GM23338 (cell line): ENCODE results near the gene ANKS1B. TPM values are rescaled to one million over a fixed set of nuclear protein-coding genes. Genes with fewer than 3 reads are reported as not detected.

Experiments
- ATAC-seq: fragments of 200-7000 bp; cut with Tn5 transposase; 3 replicates; pipeline ENCODE4 v1.9.1; 2020
- DNase-seq: peaks from one replicate; pipeline ENCODE4 v3.0.0-alpha.2; 2015; ENCODE audit warnings: low spot score
- H2AFZ ChIP-seq: fragments of 200-600 bp; sonication (generic); 2 replicates; pipeline ENCODE4 v1.8.0; 2016; ENCODE audit warnings: antibody characterized with exemption, mild to moderate bottlenecking, moderate library complexity
- H3F3A ChIP-seq: fragments of 200-600 bp; sonication (generic); replicated peaks from 2 replicates; pipeline ENCODE4 v1.8.0; 2017; ENCODE audit warnings: antibody characterized with exemption, mixed run types, low read depth
- H3K27ac ChIP-seq: fragments of 200-600 bp; sonication (generic); 2 replicates; pipeline ENCODE4 v1.6.1; 2016; ENCODE audit warnings: low read depth
- H3K27me3 ChIP-seq: fragments of 200-600 bp; sonication (generic); 2 replicates; pipeline ENCODE4 v1.8.0; 2016; ENCODE audit warnings: mild to moderate bottlenecking, mixed run types, moderate library complexity; ENCODE audit not compliant: insufficient read depth
- H3K36me3 ChIP-seq: fragments of 200-600 bp; sonication (generic); 2 replicates; pipeline ENCODE4 v1.8.0; 2016; ENCODE audit warnings: mild to moderate bottlenecking; ENCODE audit not compliant: insufficient read depth
- H3K4me1 ChIP-seq: fragments of 200-600 bp; sonication (generic); 2 replicates; pipeline ENCODE4 v1.8.0; 2016; ENCODE audit warnings: mild to moderate bottlenecking, moderate library complexity; ENCODE audit not compliant: insufficient read depth
- H3K4me2 ChIP-seq: fragments of 200-600 bp; sonication (generic); 2 replicates; pipeline ENCODE4 v1.7.1; 2017; ENCODE audit warnings: mixed run types
- H3K4me3 ChIP-seq: fragments of 200-600 bp; sonication (generic); 2 replicates; pipeline ENCODE4 v1.6.1; 2016; ENCODE audit warnings: mixed run types
- H3K79me2 ChIP-seq: fragments of 200-600 bp; sonication (generic); replicated peaks from 2 replicates; pipeline ENCODE4 v1.8.0; 2017; ENCODE audit warnings: mild to moderate bottlenecking; ENCODE audit not compliant: insufficient read depth
- H3K9me2 ChIP-seq: fragments of 200-600 bp; sonication (generic); 2 replicates; pipeline ENCODE4 v1.8.0; 2017; ENCODE audit not compliant: insufficient read depth
- H4K20me1 ChIP-seq: fragments of 200-600 bp; sonication (generic); replicated peaks from 2 replicates; pipeline ENCODE4 v1.8.0; 2017; ENCODE audit warnings: mild to moderate bottlenecking; ENCODE audit not compliant: insufficient read depth
- H3K27ac Mint-ChIP-seq: 2 replicates; pipeline ENCODE4 v1.8.0; 2020; ENCODE audit warnings: inconsistent platforms, mild to moderate bottlenecking, moderate library complexity, mixed read lengths
- H3K27me3 Mint-ChIP-seq: 3 replicates; pipeline ENCODE4 v1.8.0; 2022; ENCODE audit warnings: low read depth, mild to moderate bottlenecking, moderate library complexity, mixed read lengths, inconsistent platforms; ENCODE audit not compliant: insufficient read depth, poor library complexity
- H3K36me3 Mint-ChIP-seq: 3 replicates; pipeline ENCODE4 v1.8.0; 2021; ENCODE audit warnings: low read depth, mild to moderate bottlenecking, inconsistent platforms, moderate library complexity, mixed read lengths
- H3K4me1 Mint-ChIP-seq: 3 replicates; pipeline ENCODE4 v1.8.0; 2020; ENCODE audit warnings: mild to moderate bottlenecking, inconsistent platforms, mixed read lengths
- H3K4me3 Mint-ChIP-seq: 3 replicates; pipeline ENCODE4 v1.8.0; 2021; ENCODE audit warnings: moderate library complexity, mild to moderate bottlenecking, inconsistent platforms, mixed read lengths
- H3K9me3 Mint-ChIP-seq: 3 replicates; pipeline ENCODE4 v1.8.0; 2020; ENCODE audit warnings: moderate library complexity, mild to moderate bottlenecking, inconsistent platforms, mixed read lengths
- EZH2 ChIP-seq: fragments of 200-600 bp; sonication (generic); IDR thresholded peaks from one replicate; pipeline ENCODE4 v1.8.0; 2017; ENCODE audit warnings: antibody characterized with exemption, mild to moderate bottlenecking, low read depth; ENCODE audit not compliant: unreplicated experiment
- JUNB ChIP-seq: IDR thresholded peaks from one replicate; pipeline ENCODE4 v1.6.1; 2016; ENCODE audit warnings: antibody characterized with exemption; ENCODE audit not compliant: unreplicated experiment
- NANOG ChIP-seq: IDR thresholded peaks from 2 replicates; pipeline ENCODE4 v1.6.1; 2016; ENCODE audit warnings: antibody characterized with exemption, borderline replicate concordance
- POLR2AphosphoS5 ChIP-seq: IDR thresholded peaks from 2 replicates; pipeline ENCODE4 v1.6.1; 2016; ENCODE audit warnings: antibody characterized with exemption, low read depth
- STAT1 ChIP-seq: IDR thresholded peaks from one replicate; pipeline ENCODE4 v1.6.1; 2016; ENCODE audit warnings: antibody characterized with exemption; ENCODE audit not compliant: unreplicated experiment
- ZNF114 ChIP-seq: fragments of 250-450 bp; sonication (Bioruptor Pico); IDR thresholded peaks from 2 replicates; pipeline ENCODE4 v1.5.0; 2020; ENCODE audit warnings: mild to moderate bottlenecking, moderate library complexity
- ZNF331 ChIP-seq: fragments of 250-450 bp; sonication (Bioruptor Pico); IDR thresholded peaks from 2 replicates; pipeline ENCODE4 v1.5.0; 2020; ENCODE audit warnings: low read depth, mild to moderate bottlenecking, moderate library complexity
- ZNF462 ChIP-seq: fragments of 250-450 bp; sonication (Bioruptor Pico); IDR thresholded peaks from 2 replicates; pipeline ENCODE4 v1.5.0; 2020; ENCODE audit warnings: mild to moderate bottlenecking, moderate library complexity
- polyA plus RNA-seq: library from polyadenylated mRNA; unstranded; fragments of >200 nt; fragmentation: Nextera tagmentation; extraction: Ambion mirVana; gene quantifications from 2 replicates; pipeline ENCODE4 v1.2.1, GENCODE V29; 2016
- total RNA-seq: library from RNA; depleted of rRNA; stranded (reverse); fragments of >200 nt; shearing (Covaris generic); gene quantifications from 2 replicates; pipeline ENCODE4 v1.2.3, GENCODE V29; 2014
- TF ChIP-seq, protein P1 (sequence below), 2 experiments: fragments of 200-600 bp in 1 of 2; sonication (generic) in 1 of 2; conservative IDR thresholded peaks; 2 replicates each; pipeline versions ENCODE4 v1.5.1 to v1.6.1; 2016 to 2017; ENCODE audit warnings: antibody characterized with exemption in 2 of 2, low read depth in 2 of 2, mild to moderate bottlenecking in 2 of 2, moderate library complexity in 1 of 2

The ANKS1B gene
- total and polyA plus RNA-seq, 2 experiments from 2014 or later = 4.3 to 5.8 TPM

- H3K9me2 ChIP-seq = no peaks in the 10 kb centered on the region
- no peak for TF ChIP-seq NANOG
- no peak for TF ChIP-seq ZNF114 (CRISPR knock-in tag)
- TF ChIP-seq JUNB = no peak
- no peak for TF ChIP-seq POLR2AphosphoS5
- TF ChIP-seq, protein P1, sequence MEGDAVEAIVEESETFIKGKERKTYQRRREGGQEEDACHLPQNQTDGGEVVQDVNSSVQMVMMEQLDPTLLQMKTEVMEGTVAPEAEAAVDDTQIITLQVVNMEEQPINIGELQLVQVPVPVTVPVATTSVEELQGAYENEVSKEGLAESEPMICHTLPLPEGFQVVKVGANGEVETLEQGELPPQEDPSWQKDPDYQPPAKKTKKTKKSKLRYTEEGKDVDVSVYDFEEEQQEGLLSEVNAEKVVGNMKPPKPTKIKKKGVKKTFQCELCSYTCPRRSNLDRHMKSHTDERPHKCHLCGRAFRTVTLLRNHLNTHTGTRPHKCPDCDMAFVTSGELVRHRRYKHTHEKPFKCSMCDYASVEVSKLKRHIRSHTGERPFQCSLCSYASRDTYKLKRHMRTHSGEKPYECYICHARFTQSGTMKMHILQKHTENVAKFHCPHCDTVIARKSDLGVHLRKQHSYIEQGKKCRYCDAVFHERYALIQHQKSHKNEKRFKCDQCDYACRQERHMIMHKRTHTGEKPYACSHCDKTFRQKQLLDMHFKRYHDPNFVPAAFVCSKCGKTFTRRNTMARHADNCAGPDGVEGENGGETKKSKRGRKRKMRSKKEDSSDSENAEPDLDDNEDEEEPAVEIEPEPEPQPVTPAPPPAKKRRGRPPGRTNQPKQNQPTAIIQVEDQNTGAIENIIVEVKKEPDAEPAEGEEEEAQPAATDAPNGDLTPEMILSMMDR (conservative IDR thresholded peaks at IDR 0.05; ENCODE audit: low read depth in 2 of 2) = no peak
- no peak for TF ChIP-seq STAT1
- TF ChIP-seq EZH2 = no peak
- no peak for TF ChIP-seq ZNF462 (CRISPR knock-in tag)
- no peak for TF ChIP-seq ZNF331 (CRISPR knock-in tag)
- no peak overlapping the region for H3K4me2 ChIP-seq
- no peak for ATAC-seq
- Mint-ChIP-seq H3K4me1 (peaks cover 10% of the 10 kb centered on the region), H3K9me3 (peaks cover 17% of the 10 kb centered on the region), H3K27me3 (no peaks in the 10 kb centered on the region), H3K36me3 (peaks cover 15% of the 10 kb centered on the region; the same call in 2 of the 3 replicates), H3K27ac (no peak overlapping the region), H3K4me3 (no peak overlapping the region)
- H4K20me1 ChIP-seq = no peaks in the 10 kb centered on the region
- H3K27me3 ChIP-seq = no peaks in the 10 kb centered on the region
- no peak for DNase-seq
- no peak overlapping the region for H3K27ac ChIP-seq
- H3K36me3 ChIP-seq = peaks cover 2% of the 10 kb centered on the region; the same call in 1 of the 2 replicates
- no peaks in the 10 kb centered on the region for H3F3A ChIP-seq
- no peak overlapping the region for H3K4me3 ChIP-seq
- no peak overlapping the region for H2AFZ ChIP-seq
- H3K4me1 ChIP-seq = peaks cover 8% of the 10 kb centered on the region; the same call in 1 of the 2 replicates
- no peaks in the 10 kb centered on the region for H3K79me2 ChIP-seq
Observed at GRCh38 chr12:99019798-99020197, 964.9 kb downstream of the ANKS1B start.
